ENCODE measurements around the gene SHTN1. TPM values are rescaled to one million over a fixed set of nuclear protein-coding genes. Genes with fewer than 3 reads are reported as not detected.

Gene SHTN1
- total and polyA plus RNA-seq, 4 experiments from 2014 or later: 0.12 to 1.6 (median 0.83) TPM; not detected in 1

DNA sequence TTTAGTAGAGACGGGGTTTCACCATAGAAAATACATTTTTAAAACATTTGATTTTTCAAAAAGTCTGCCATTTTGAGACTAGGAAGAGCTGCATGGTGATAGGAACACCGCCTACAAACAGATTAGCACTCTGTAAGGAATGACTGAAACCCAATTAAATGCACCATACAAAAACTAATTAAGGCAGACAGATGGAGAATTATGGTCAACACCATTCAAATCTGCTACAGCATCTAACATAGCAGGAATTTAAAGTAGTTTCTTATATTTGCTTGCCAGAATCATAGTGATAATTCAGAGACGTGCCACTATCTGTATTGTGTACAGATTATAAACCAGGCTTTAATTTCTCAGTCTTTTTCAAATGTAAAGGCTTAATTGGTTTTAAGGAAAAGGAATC is 87.5 kb downstream of the SHTN1 start:
- Histone ChIP-seq H3K27ac (ENCODE audit: low read depth, low read length) (no peak overlapping the region), H3K36me3 (ENCODE audit: insufficient read depth, low read length) (no peaks in the 10 kb centered on the region), H3K27me3 (ENCODE audit: insufficient read depth, low read length) (no peaks in the 10 kb centered on the region), H3K9me3 (ENCODE audit: control insufficient read depth in 1 of 2, low read length in 2 of 2) (no peaks in the 10 kb centered on the region), H3K4me3 (ENCODE audit: low read length in 2 of 2) (no peak overlapping the region), H3K4me1 (ENCODE audit: insufficient read depth, low read length) (no peaks in the 10 kb centered on the region)
- Mint-ChIP-seq H3K36me3 (no peaks in the 10 kb centered on the region), H3K4me1 (no peaks in the 10 kb centered on the region), H3K27ac (no peak overlapping the region), H3K9me3 (peaks cover 0 to 2% (median 0%) of the 10 kb centered on the region in 8 donors), H3K27me3 (peaks cover 0 to 5% of the 10 kb centered on the region in 2 donors), H3K4me3 (no peak overlapping the region)
- CTCF ChIA-PET (ENCODE audit: partially characterized antibody): no interaction called here
- no peak for DNase-seq
- POLR2A ChIA-PET (ENCODE audit: partially characterized antibody): no interaction called here
- intact Hi-C loops (cut with micrococcal nuclease): no loop called here

DNA sequence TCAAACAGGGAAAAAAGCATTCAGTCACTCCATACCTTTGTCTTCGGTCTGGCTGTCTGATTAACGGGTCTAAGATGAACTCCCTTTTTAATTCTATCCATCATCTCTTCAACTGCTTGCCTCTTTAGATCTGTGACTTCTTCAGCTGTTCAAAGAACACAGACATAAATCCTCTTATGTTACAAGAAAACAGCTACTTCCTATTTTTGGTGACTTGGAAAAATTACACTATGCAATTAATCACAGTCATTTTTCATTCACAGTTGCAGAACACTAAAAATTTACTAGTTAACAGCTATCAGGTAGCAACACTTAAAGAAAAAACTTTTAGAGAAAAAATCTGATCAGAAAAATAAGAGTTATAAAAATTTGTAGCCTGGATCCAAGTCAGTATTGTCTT is 89.6 kb downstream of the SHTN1 start:
- no peak overlapping the region for H3K27ac Mint-ChIP-seq
- CTCF ChIA-PET (ENCODE audit: partially characterized antibody): no interaction called here

GRCh38 chr10:116913695-116914094 is 91.3 kb downstream of the SHTN1 start:
- H3K4me3 Mint-ChIP-seq: no peak overlapping the region
- H3K27me3 Mint-ChIP-seq: peaks cover 0 to 5% of the 10 kb centered on the region in 2 donors
- H3K4me1 Mint-ChIP-seq: no peaks in the 10 kb centered on the region
- CTCF ChIA-PET (ENCODE audit: partially characterized antibody): no interaction called here
- H3K4me3 ChIP-seq (ENCODE audit: low read length in 2 of 2): no peak overlapping the region
- peaks cover 0 to 2% (median 0%) of the 10 kb centered on the region in 8 donors for H3K9me3 Mint-ChIP-seq
- H3K27ac Mint-ChIP-seq: no peak overlapping the region
- intact Hi-C loops (cut with micrococcal nuclease): no loop called here
- H3K27me3 ChIP-seq (ENCODE audit: insufficient read depth, low read length): no peaks in the 10 kb centered on the region
- no peak for DNase-seq
- POLR2A ChIA-PET (ENCODE audit: partially characterized antibody): no interaction called here
- no peaks in the 10 kb centered on the region for H3K36me3 Mint-ChIP-seq
- H3K27ac ChIP-seq (ENCODE audit: low read depth, low read length): no peak overlapping the region
- H3K36me3 ChIP-seq (ENCODE audit: insufficient read depth, low read length): no peaks in the 10 kb centered on the region
- H3K4me1 ChIP-seq (ENCODE audit: insufficient read depth, low read length): no peaks in the 10 kb centered on the region
- no peaks in the 10 kb centered on the region for H3K9me3 ChIP-seq (ENCODE audit: control insufficient read depth in 1 of 2, low read length in 2 of 2)

More for the DNA sequence above, 89.6 kb downstream of the SHTN1 start:
- H3K9me3 Mint-ChIP-seq: peaks cover 0 to 2% (median 0%) of the 10 kb centered on the region in 8 donors
- POLR2A ChIA-PET (ENCODE audit: partially characterized antibody): no interaction called here
- no peaks in the 10 kb centered on the region for H3K4me1 Mint-ChIP-seq
- Histone ChIP-seq H3K27me3 (ENCODE audit: insufficient read depth, low read length) (no peaks in the 10 kb centered on the region), H3K36me3 (ENCODE audit: insufficient read depth, low read length) (no peaks in the 10 kb centered on the region), H3K27ac (ENCODE audit: low read depth, low read length) (no peak overlapping the region), H3K4me1 (ENCODE audit: insufficient read depth, low read length) (no peaks in the 10 kb centered on the region), H3K9me3 (ENCODE audit: control insufficient read depth in 1 of 2, low read length in 2 of 2) (no peaks in the 10 kb centered on the region), H3K4me3 (ENCODE audit: low read length in 2 of 2) (no peak overlapping the region)
- no peak for DNase-seq
- intact Hi-C loops (cut with micrococcal nuclease): no loop called here
- no peak overlapping the region for H3K4me3 Mint-ChIP-seq
- peaks cover 0 to 5% of the 10 kb centered on the region in 2 donors for H3K27me3 Mint-ChIP-seq
- H3K36me3 Mint-ChIP-seq: no peaks in the 10 kb centered on the region

DNA sequence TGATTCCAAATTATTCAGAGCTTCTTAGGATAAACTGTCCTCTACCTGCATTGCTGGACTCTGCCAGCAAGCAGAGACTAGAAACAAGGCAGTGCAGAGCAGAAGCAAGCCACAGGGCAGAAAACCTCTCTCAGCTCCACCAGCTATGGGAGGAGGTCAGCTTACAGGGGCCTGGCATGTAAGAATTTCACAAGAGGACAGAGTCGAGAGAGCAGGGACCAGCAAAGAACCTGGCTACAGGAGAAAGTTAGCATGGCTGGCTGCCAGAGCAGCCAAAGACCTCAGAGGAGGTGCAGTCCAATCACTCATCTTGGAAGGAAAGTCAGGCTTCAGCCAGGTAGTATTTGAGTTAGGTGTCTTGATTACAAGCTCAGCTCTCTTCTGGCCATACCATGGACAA is 92.8 kb downstream of the SHTN1 start:
- H3K4me1 ChIP-seq (ENCODE audit: insufficient read depth, low read length): no peaks in the 10 kb centered on the region
- Mint-ChIP-seq H3K4me3 (no peak overlapping the region), H3K36me3 (no peaks in the 10 kb centered on the region), H3K4me1 (no peaks in the 10 kb centered on the region), H3K27ac (peak overlapping the region in 1 of 7 donors; percentile 35), H3K27me3 (peaks cover 0 to 5% of the 10 kb centered on the region in 2 donors), H3K9me3 (peaks cover 0 to 2% (median 0%) of the 10 kb centered on the region in 8 donors)
- CTCF ChIA-PET (ENCODE audit: partially characterized antibody): interaction anchor here (1.2 kb wide), 1 partner anchor 12 kb away, joined by 4 read pairs; no protein-coding TSS in a partner anchor
- no peaks in the 10 kb centered on the region for H3K27me3 ChIP-seq (ENCODE audit: insufficient read depth, low read length)
- no peak overlapping the region for H3K27ac ChIP-seq (ENCODE audit: low read depth, low read length)
- DNase-seq: no peak
- H3K4me3 ChIP-seq (ENCODE audit: low read length in 2 of 2): no peak overlapping the region
- intact Hi-C loops (cut with micrococcal nuclease): no loop called here
- no peaks in the 10 kb centered on the region for H3K36me3 ChIP-seq (ENCODE audit: insufficient read depth, low read length)
- H3K9me3 ChIP-seq (ENCODE audit: control insufficient read depth in 1 of 2, low read length in 2 of 2): no peaks in the 10 kb centered on the region
- POLR2A ChIA-PET (ENCODE audit: partially characterized antibody): no interaction called here

DNA sequence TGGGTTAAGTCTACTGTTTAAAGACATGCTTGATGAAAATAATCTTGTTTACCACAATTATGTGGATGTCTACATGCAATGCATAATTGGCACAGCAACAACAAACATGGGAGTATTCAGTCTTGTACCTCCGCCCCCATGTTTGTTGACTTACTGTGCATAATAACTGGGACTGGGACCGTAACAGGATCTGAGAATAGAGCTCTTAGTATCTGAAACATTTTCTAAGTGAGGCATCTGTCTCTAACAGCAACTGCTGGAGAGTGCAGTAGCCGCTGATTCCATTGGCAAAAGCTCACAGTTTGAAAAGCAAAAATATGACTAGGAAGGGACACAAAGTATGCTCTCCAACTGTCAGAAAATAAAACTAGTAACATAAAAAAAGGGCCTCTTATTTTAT is 94.1 kb downstream of the SHTN1 start:
- H3K4me1 Mint-ChIP-seq: no peaks in the 10 kb centered on the region
- DNase-seq: no peak
- H3K27me3 Mint-ChIP-seq: peaks cover 0 to 5% of the 10 kb centered on the region in 2 donors
- H3K27ac Mint-ChIP-seq: no peak overlapping the region
- no peaks in the 10 kb centered on the region for H3K27me3 ChIP-seq (ENCODE audit: insufficient read depth, low read length)
- H3K9me3 ChIP-seq (ENCODE audit: control insufficient read depth in 1 of 2, low read length in 2 of 2): no peaks in the 10 kb centered on the region
- intact Hi-C loops (cut with micrococcal nuclease): no loop called here
- H3K4me1 ChIP-seq (ENCODE audit: insufficient read depth, low read length): no peaks in the 10 kb centered on the region
- ChIA-PET CTCF (ENCODE audit: partially characterized antibody) (no interaction called here), POLR2A (ENCODE audit: partially characterized antibody) (no interaction called here)
- H3K36me3 ChIP-seq (ENCODE audit: insufficient read depth, low read length): no peaks in the 10 kb centered on the region
- H3K4me3 Mint-ChIP-seq: no peak overlapping the region
- H3K36me3 Mint-ChIP-seq: no peaks in the 10 kb centered on the region
- no peak overlapping the region for H3K27ac ChIP-seq (ENCODE audit: low read depth, low read length)
- no peak overlapping the region for H3K4me3 ChIP-seq (ENCODE audit: low read length in 2 of 2)
- H3K9me3 Mint-ChIP-seq: peaks cover 0 to 2% (median 0%) of the 10 kb centered on the region in 8 donors

DNA sequence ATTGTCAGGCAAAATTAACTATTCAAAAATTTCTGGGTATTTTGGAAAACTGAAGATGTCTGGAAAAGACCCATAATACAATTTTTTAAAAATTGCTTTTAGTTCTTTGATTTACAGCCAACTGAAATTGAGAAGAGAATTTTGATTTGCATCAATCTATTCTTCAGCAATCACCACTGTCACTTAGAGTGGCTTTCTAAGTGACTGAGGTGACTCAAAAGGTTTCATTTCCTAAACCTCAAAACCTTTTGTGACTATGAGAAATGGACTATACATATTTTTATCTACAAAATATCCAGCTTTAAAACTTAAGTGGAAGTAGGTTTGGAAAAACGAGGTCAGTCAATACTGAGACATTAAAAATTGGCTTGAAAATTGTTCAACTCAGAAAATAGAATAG is 95.7 kb downstream of the SHTN1 start:
- POLR2A ChIA-PET (ENCODE audit: partially characterized antibody): no interaction called here
- intact Hi-C loops (cut with micrococcal nuclease): no loop called here

GRCh38 chr10:116907245-116907987 is 97.6 kb downstream of the SHTN1 start:
- Histone ChIP-seq H3K4me3 (ENCODE audit: low read length in 2 of 2) (no peak overlapping the region), H3K27me3 (ENCODE audit: insufficient read depth, low read length) (no peaks in the 10 kb centered on the region), H3K27ac (ENCODE audit: low read depth, low read length) (no peak overlapping the region), H3K9me3 (ENCODE audit: control insufficient read depth in 1 of 2, low read length in 2 of 2) (no peaks in the 10 kb centered on the region), H3K4me1 (ENCODE audit: insufficient read depth, low read length) (no peaks in the 10 kb centered on the region), H3K36me3 (ENCODE audit: insufficient read depth, low read length) (no peaks in the 10 kb centered on the region)
- Mint-ChIP-seq H3K4me3 (no peak overlapping the region), H3K27ac (no peak overlapping the region), H3K36me3 (no peaks in the 10 kb centered on the region), H3K4me1 (no peaks in the 10 kb centered on the region), H3K9me3 (no peaks in the 10 kb centered on the region), H3K27me3 (no peaks in the 10 kb centered on the region)
- CTCF ChIA-PET (ENCODE audit: partially characterized antibody): no interaction called here
- DNase-seq: no peak
- POLR2A ChIA-PET (ENCODE audit: partially characterized antibody): no interaction called here
- intact Hi-C loops (cut with micrococcal nuclease): no loop called here

More for the DNA sequence above, 95.7 kb downstream of the SHTN1 start:
- H3K27me3 ChIP-seq (ENCODE audit: insufficient read depth, low read length): no peaks in the 10 kb centered on the region
- H3K4me3 Mint-ChIP-seq: no peak overlapping the region
- CTCF ChIA-PET (ENCODE audit: partially characterized antibody): no interaction called here
- no peak overlapping the region for H3K4me3 ChIP-seq (ENCODE audit: low read length in 2 of 2)
- no peaks in the 10 kb centered on the region for H3K9me3 ChIP-seq (ENCODE audit: control insufficient read depth in 1 of 2, low read length in 2 of 2)
- no peaks in the 10 kb centered on the region for H3K4me1 Mint-ChIP-seq
- no peaks in the 10 kb centered on the region for H3K27me3 Mint-ChIP-seq
- no peaks in the 10 kb centered on the region for H3K36me3 Mint-ChIP-seq
- peaks cover 0 to 2% (median 0%) of the 10 kb centered on the region in 8 donors for H3K9me3 Mint-ChIP-seq
- no peak overlapping the region for H3K27ac ChIP-seq (ENCODE audit: low read depth, low read length)
- H3K4me1 ChIP-seq (ENCODE audit: insufficient read depth, low read length): no peaks in the 10 kb centered on the region
- H3K27ac Mint-ChIP-seq: no peak overlapping the region
- H3K36me3 ChIP-seq (ENCODE audit: insufficient read depth, low read length): no peaks in the 10 kb centered on the region
- no peak for DNase-seq
